GM12874 (cell line): ENCODE results near the gene RHBG.

Experiments
- CTCF ChIP-seq: IDR thresholded peaks from 2 replicates; pipeline ENCODE4 v1.5.1; 2011; ENCODE audit warnings: low read depth, mild to moderate bottlenecking, control low read depth, low read length, moderate library complexity; ENCODE audit not compliant: insufficient read depth

Gene RHBG

GRCh38 chr1:156386134-156386901, 17.3 kb downstream of the RHBG start:
- TF ChIP-seq CTCF = no peak

GRCh38 chr1:156386949-156387869, 18.2 kb downstream of the RHBG start:
- TF ChIP-seq CTCF = no peak

GRCh38 chr1:156387870-156388173, 18.8 kb downstream of the RHBG start:
- TF ChIP-seq CTCF = no peak

- TF ChIP-seq CTCF = no peak
Observed at GRCh38 chr1:156388174-156389137, 19.4 kb downstream of the RHBG start.

- TF ChIP-seq CTCF = no peak
Observed at GRCh38 chr1:156389311-156389710, 20.3 kb downstream of the RHBG start.

- no peak for TF ChIP-seq CTCF
Observed at GRCh38 chr1:156390469-156391365, 21.7 kb downstream of the RHBG start.
